ENCODE measurements around the gene IDH3B. TPM values are rescaled to one million over a fixed set of nuclear protein-coding genes. Genes with fewer than 3 reads are reported as not detected.
"Not testable (repeated sequence)": the region's sequence is repeated elsewhere in the genome, so short reads cannot be mapped to it uniquely, and the experiment has no call there.

The IDH3B gene
- total RNA-seq, 1 donor from 2014 or later = 79.8 TPM

DNA sequence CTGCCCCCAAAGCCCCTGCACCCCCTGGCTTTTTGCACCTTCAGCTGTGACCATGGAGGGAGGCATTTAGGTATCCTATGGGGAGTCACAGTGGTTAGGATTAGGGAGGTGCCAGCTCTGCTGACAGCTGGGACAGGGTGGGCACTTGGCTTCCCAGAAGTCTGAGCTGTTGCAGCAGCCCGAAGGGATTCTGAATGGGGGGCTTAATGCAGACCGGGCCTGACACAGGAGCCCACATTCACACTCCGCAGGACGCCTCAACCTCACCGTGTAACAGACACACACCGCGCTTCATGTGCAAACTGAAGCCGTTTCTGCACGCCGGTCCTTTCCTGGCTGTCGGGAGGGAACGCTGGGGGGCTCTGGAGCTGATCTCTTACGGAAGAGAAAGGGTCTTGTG lies 30.5 kb upstream of the IDH3B start:
- DNase-seq (ENCODE audit: low spot score) = peak; percentile 38

GRCh38 chr20:2694008-2694471 lies 30.0 kb upstream of the IDH3B start:
- DNase-seq (ENCODE audit: low spot score) = peak; percentile 43

GRCh38 chr20:2693286-2694007 lies 29.4 kb upstream of the IDH3B start:
- DNase-seq (ENCODE audit: low spot score) = no peak

GRCh38 chr20:2692886-2693285 lies 28.9 kb upstream of the IDH3B start:
- no peak for DNase-seq (ENCODE audit: low spot score)

DNA sequence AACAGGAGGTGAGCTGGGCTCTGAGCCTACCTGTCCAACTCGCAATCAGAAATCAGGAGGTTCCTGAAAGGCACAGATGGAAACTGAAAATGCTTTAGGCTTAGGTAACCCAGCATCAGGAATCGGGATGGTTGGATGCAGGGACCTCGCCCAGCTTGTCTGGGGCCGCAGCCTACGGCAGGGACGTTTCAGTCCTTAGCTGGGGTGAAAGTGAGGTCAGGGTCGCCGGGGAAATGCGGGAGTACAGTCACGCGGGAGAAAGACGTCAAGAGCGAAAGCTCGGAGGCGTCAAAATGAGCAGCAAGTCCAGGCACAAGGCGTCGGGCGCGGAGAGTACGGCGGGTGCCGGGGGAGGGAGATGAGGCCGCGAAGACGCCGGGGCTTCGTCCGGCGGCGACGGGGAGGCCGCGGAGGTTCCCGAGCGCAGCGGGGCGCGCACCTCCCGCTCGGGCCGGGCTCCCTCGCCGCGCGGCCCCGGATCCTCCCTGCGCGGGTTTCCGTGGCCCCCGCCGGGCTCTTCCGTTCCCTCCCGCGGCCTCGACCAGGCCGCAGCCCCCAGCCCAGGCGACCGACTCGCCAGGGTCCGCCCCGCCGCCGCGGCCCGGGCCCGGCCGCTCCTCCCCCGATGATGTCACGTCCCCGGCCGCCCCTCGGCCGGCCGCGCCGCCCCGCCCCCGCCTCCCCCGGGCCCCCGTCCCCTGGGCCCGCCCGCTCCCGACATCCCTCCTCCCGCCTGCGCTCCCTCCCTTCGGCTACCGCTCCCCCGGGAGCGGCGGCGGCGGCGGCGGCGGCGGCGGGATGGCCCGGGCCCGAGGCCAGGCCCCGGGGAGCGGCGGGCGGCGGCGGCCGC lies 28.2 kb upstream of the IDH3B start, which contains the start of gene EBF4:
EBF4 (plus strand) TSS at position 745 of the 850 bp plus-strand sequence. CDS start 866 bp downstream, outside the sequence.
- DNase-seq (ENCODE audit: low spot score) = no peak

DNA sequence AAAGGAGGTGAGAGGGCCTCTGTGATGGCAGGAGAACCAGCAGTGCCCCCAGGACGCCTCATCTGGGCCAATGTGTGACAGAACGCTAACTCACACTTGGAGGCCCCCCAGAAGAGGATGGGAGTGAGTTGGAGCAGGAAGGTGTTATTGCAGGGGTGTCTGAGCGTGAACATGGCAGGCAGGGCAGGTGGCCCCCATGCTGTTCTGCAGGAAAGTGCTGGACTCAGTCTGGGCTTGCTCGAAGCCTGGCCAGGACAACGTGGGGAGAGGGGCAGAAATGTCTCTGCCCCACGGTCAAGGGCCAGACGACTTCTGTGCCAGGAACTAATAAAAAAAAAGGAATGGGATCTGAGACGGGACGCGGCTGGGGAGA lies 27.6 kb upstream of the IDH3B start:
- DNase-seq (ENCODE audit: low spot score) = no peak

DNA sequence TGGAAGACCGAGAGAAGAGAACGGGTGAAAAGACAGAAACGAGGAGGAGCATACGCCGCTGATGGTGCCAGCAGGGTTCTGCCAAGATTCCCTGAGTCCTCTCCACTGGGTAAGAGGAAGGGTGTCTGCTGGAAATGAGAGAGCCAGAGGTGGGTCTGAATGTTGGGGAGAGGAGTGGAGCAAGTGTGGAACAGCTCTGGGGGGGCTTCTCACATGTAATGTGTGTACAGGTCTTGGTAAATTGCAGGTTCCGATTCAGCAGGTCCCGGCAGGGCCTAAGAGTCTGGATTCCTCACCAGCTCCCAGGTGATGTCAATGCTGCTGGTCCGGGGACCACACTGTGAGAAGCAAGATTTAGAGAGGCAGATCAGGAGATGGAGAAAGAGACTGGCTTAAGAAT lies 27.1 kb upstream of the IDH3B start:
- DNase-seq (ENCODE audit: low spot score) = no peak

GRCh38 chr20:2690718-2691117 lies 26.7 kb upstream of the IDH3B start:
- DNase-seq (ENCODE audit: low spot score) = no peak

GRCh38 chr20:2690213-2690612 lies 26.2 kb upstream of the IDH3B start:
- DNase-seq (ENCODE audit: low spot score) = no peak

- no peak for DNase-seq (ENCODE audit: low spot score)
Observed at GRCh38 chr20:2688041-2688591, 24.1 kb upstream of the IDH3B start.

GRCh38 chr20:2687514-2687913 lies 23.5 kb upstream of the IDH3B start:
- no peak for DNase-seq (ENCODE audit: low spot score)

DNA sequence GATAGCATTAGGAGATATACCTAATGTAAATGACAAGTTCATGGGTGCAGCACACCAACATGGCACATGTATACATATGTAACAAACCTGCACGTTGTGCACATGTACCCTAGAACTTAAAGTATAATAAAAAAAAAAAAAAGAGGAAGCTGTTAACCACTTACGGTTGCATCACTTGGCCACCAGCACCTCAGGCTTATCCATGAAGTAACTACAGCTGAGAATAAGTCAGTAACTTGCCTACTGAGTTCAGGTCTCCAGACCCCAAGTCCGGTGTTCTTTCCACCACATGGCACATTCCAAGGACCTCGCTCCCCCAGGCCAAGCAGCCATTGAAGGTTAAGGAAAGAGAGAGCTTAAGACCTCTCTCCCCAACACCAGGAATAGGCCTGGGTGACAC lies 20.8 kb upstream of the IDH3B start:
- not testable (repeated sequence) for DNase-seq (ENCODE audit: low spot score)

DNA sequence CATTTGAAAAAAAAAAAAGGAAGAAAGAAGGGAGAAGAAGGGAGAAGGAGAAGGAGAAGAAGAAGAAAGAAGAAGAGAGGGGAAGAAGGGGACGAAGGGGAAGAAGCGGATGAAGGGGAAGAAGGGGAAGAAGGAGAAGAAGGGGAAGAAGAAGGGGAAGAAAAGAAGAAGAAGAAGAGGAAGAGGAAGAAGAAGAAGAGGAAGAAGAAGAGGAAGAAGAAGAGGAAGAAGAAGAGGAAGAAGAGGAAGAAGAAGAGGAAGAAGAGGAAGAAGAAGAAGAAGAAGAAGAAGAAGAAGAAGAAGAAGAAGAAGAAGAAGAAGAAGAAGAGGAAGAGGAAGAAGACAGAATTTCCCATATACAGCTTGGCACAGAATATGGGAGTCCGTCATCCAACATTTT lies 18.0 kb upstream of the IDH3B start:
- DNase-seq (ENCODE audit: low spot score) = not testable (repeated sequence)

DNA sequence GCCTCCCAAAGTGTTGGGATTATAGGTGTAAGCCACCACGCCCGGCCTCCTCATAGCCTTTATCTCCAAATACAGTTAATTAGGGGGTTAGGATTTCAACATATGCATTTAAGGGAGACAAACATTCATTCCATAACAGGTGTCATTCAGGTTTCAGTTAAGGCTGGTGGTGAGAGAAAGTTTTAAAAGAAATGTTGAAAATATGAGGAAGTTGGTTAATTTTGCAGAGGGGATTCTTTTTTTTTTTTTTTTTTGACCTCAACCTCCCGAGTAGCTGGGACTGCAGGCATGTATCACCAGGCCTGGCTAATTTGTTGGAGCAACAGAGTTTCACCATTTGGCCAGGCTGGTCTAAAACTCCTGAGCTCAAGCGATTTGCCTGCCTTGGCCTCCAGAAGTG lies 16.0 kb upstream of the IDH3B start:
- DNase-seq (ENCODE audit: low spot score) = no peak

DNA sequence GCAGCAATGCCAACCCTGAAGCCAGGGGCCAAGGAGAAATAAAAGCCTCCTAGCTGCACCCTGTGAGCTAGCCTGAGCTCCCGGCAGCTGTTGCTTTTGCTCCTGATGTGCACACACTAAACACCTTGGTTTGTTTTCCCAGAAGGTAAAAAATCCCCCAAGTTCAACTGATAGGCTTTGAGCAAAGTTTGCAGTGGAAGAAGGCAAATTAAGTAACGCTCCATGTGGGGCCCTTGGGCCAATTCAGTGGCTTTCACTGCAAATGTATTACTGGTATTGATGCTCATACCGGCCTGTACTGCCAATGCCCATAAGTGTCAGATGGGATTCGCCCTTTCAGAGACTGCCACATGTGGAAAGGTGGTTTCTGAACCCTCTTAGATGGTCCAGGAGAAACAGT lies 9.4 kb upstream of the IDH3B start:
- no peak for DNase-seq (ENCODE audit: low spot score)

DNA sequence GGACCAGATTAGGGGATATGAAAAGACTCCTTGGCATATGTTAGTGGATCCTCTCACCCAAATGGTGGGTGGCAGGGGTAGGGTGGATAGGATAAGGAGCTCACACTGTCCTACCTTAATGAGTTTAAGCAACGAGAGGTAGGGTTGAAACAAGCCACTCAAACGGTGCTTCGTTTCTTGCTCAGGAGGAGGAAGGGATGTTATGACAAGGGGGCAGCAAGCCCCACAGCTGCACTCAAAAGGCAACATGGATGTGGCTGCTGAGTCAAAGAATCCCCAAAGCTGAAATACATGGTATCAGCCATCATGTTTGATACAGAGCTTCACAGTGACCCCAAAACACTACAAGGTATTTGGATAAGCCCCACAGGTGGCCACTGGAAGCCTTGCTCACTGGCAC lies 8.4 kb upstream of the IDH3B start:
- DNase-seq (ENCODE audit: low spot score) = no peak

GRCh38 chr20:2671977-2672376 lies 8.0 kb upstream of the IDH3B start:
- no peak for DNase-seq (ENCODE audit: low spot score)

GRCh38 chr20:2663364-2663886 lies 591 bp downstream of the IDH3B start:
- no peak for DNase-seq (ENCODE audit: low spot score)

- DNase-seq (ENCODE audit: low spot score) = no peak
Observed at GRCh38 chr20:2659547-2659946, 4.5 kb downstream of the IDH3B start.

DNA sequence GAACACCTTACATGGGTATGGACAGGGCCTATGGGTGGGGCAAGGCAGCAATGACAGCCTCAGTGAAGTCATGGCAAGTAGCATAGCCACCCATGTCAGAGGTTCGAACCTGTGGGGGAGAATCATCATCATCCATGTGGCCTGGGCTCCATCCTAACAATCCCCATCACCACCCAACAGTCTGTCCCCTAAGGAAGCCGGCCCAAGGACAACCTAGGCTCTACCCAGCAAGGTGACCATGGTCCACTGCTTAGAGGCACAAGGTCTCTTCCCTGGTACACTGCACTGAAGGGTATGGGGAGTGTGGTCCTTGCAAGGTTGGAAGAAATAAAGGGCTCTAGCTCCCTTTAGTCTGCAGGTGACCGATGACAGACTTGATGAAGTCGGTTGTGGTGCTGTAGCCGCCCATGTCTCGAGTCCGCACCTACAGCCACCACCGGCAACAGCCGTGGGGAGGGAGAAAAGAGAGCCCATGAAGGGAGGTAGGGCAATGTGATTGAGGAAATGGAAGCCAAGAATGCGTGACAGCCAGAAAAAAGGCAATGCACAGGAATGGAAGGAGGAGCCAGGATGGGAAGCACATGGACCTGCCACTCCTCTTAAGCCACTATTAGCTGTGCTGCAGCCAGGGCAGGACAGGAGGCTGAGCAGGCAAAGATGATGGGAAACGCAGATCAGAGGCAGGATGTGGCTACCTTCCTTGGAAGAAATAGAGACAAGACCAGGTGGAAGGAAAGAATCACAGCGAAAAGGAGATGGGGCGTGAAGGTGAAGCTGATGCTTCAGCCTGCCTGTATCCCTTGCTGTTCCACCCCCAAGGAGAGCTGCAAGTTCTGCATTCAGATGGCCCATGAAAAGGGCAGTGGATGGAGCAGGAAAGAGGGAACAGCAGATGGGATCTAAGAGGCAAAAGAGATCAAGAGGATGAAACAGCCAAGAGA lies 5.3 kb downstream of the IDH3B start:
- no peak for DNase-seq (ENCODE audit: low spot score)

DNA sequence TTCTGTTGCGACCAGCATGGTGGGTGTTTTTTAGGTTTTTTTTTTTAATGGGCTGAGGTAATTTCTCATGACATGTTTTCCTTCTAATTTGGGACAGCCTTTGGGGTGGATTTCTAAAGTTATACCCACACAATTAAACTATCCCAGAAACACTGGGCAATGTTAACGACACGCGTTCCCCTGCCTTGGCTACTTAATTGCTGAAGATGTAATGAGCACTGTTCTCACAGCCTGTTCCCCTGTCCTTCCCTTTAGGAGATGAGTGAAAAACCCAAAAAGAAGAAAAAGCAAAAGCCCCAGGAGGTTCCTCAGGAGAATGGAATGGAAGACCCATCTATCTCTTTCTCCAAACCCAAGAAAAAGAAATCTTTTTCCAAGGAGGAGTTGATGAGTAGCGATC lies 6.3 kb downstream of the IDH3B start:
- no peak for DNase-seq (ENCODE audit: low spot score)

Measured in ureter (tissue), 1 donor.